Nephron progenitor cell (in vitro differentiated cells): ENCODE data around the gene TSPAN3.
A peak's percentile ranks its signal among the peaks of the same experiment; 100 is the strongest.

Experiments
- DNase-seq: peaks from one replicate; pipeline ENCODE4 v3.0.0; 2021
- H3K27ac Mint-ChIP-seq: 2 replicates; pipeline ENCODE4 v1.8.0; 2021; ENCODE audit warnings: mild to moderate bottlenecking, moderate library complexity, mixed read lengths
- H3K27me3 Mint-ChIP-seq: 2 replicates; pipeline ENCODE4 v1.8.0; 2021; ENCODE audit warnings: mild to moderate bottlenecking, low read depth, mixed read lengths; ENCODE audit not compliant: poor library complexity
- H3K36me3 Mint-ChIP-seq: 2 replicates; pipeline ENCODE4 v1.8.0; 2021; ENCODE audit warnings: low read depth, mixed read lengths
- H3K4me1 Mint-ChIP-seq: 2 replicates; pipeline ENCODE4 v1.8.0; 2021; ENCODE audit warnings: mixed read lengths
- H3K4me3 Mint-ChIP-seq: 2 replicates; pipeline ENCODE4 v1.8.0; 2021; ENCODE audit warnings: mild to moderate bottlenecking, moderate library complexity, mixed read lengths
- H3K9me3 Mint-ChIP-seq: 2 replicates; pipeline ENCODE4 v1.8.0; 2021; ENCODE audit warnings: mild to moderate bottlenecking, moderate library complexity, mixed read lengths
- CTCF ChIP-seq: fragments of 200-600 bp; sonication (generic); IDR thresholded peaks from 2 replicates; pipeline ENCODE4 v1.5.0; 2021; ENCODE audit warnings: antibody characterized with exemption

The TSPAN3 gene

DNA sequence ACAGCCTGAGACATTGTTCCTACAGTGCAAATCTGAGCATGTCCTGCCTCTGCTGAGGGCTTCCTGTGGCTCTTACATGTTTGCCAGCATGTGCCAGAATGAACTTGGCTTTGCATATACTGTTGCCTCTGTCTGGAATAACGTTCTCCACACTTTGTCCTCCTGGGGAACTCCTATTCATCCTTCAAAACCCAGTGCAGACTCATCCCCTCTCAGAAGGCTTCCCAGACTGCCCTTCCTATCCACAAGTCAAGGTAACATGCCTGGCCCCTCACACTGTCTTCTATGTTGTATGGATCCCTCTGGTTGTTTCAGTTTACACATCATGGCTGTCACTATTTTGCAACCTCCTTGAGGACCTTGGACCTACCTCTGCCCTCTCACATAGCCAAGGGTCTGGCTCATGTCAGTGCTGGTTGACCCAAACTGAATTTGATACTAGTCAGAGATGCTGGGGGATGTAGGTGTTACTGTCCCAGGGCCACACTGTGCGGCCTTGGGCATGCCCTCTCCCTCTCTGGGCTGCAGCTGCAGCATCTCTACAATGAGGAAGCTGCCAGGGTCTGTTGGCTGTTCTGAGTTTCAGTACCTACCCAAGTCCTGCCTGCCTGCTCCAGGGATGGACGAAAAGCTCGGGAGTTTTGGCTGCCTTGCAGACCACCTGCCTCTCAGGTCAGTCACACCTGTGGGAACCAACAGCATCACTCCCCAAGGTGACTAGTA lies 29.0 kb upstream of the TSPAN3 start:
- DNase-seq, result no peak

GRCh38 chr15:77098572-77098971 lies 27.7 kb upstream of the TSPAN3 start:
- no peaks in the 10 kb centered on the region for H3K36me3 Mint-ChIP-seq
- no peak for DNase-seq
- TF ChIP-seq CTCF, result no peak
- no peak overlapping the region for H3K27ac Mint-ChIP-seq
- no peak overlapping the region for H3K4me3 Mint-ChIP-seq
- H3K4me1 Mint-ChIP-seq, result peaks cover 32% of the 10 kb centered on the region
- no peaks in the 10 kb centered on the region for H3K9me3 Mint-ChIP-seq
- H3K27me3 Mint-ChIP-seq, result peaks cover 7% of the 10 kb centered on the region

More for the DNA sequence above, 29.0 kb upstream of the TSPAN3 start:
- Mint-ChIP-seq H3K36me3 (no peaks in the 10 kb centered on the region), H3K9me3 (no peaks in the 10 kb centered on the region), H3K4me1 (peaks cover 42% of the 10 kb centered on the region), H3K27ac (no peak overlapping the region), H3K4me3 (no peak overlapping the region), H3K27me3 (peaks cover 9% of the 10 kb centered on the region)
- TF ChIP-seq CTCF, result no peak

DNA sequence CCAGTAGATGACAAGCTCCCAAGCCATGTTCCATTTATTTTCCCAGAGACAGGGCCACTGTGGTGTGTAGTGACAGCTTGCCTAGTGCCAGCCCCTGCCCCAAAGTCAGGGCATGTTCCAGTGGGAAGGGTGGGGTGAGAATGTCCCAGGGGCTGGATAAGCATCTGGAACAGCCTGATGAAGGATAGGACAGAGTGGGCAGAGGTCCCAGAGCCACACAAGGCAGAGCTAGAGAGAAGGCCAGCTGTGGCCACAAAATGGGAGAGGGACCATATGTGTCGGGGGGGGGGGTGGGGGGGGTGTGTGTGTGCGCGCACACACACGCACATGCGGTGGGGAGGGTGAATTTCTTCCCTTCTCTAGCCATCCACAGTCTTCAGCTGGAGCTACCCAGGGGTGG lies 27.0 kb upstream of the TSPAN3 start:
- DNase-seq, result no peak
- TF ChIP-seq CTCF, result no peak
- Mint-ChIP-seq H3K9me3 (no peaks in the 10 kb centered on the region), H3K36me3 (no peaks in the 10 kb centered on the region), H3K4me1 (peaks cover 29% of the 10 kb centered on the region), H3K4me3 (no peak overlapping the region), H3K27ac (no peak overlapping the region), H3K27me3 (peaks cover 7% of the 10 kb centered on the region)

GRCh38 chr15:77097248-77097721 lies 26.4 kb upstream of the TSPAN3 start:
- H3K4me1 Mint-ChIP-seq, result peaks cover 29% of the 10 kb centered on the region
- H3K36me3 Mint-ChIP-seq, result no peaks in the 10 kb centered on the region
- peaks cover 7% of the 10 kb centered on the region for H3K27me3 Mint-ChIP-seq
- H3K27ac Mint-ChIP-seq, result peak overlapping the region; percentile 9
- no peak for DNase-seq
- H3K4me3 Mint-ChIP-seq, result no peak overlapping the region
- no peaks in the 10 kb centered on the region for H3K9me3 Mint-ChIP-seq
- TF ChIP-seq CTCF, result no peak

DNA sequence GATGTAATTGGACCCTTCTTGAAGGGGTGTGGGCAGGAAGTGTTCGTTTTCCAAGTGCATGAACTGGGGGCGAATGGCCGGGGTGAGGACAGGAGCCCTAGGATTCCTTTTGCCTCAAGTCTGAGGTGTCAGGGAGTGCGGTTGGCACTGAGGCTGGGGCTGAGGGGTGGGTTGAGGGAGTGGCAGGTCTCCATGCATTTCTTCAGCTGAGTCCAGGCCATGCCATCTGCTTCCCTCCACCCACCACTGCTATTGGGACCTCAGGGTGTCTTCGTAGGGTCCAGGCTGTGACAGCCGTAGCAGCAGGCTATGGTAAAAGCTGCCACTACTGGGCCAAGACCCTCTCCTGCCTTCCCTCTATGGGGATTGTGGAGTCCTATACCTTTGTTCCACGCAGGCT lies 25.6 kb upstream of the TSPAN3 start:
- no peak overlapping the region for H3K27ac Mint-ChIP-seq
- no peak for DNase-seq
- no peak for TF ChIP-seq CTCF
- H3K36me3 Mint-ChIP-seq, result no peaks in the 10 kb centered on the region
- no peak overlapping the region for H3K4me3 Mint-ChIP-seq
- peaks cover 7% of the 10 kb centered on the region for H3K27me3 Mint-ChIP-seq
- peaks cover 29% of the 10 kb centered on the region for H3K4me1 Mint-ChIP-seq
- no peaks in the 10 kb centered on the region for H3K9me3 Mint-ChIP-seq

GRCh38 chr15:77096138-77096537 lies 25.2 kb upstream of the TSPAN3 start:
- H3K27me3 Mint-ChIP-seq, result peaks cover 7% of the 10 kb centered on the region
- H3K9me3 Mint-ChIP-seq, result no peaks in the 10 kb centered on the region
- DNase-seq, result no peak
- no peak for TF ChIP-seq CTCF
- no peaks in the 10 kb centered on the region for H3K36me3 Mint-ChIP-seq
- no peak overlapping the region for H3K4me3 Mint-ChIP-seq
- H3K4me1 Mint-ChIP-seq, result peaks cover 29% of the 10 kb centered on the region
- no peak overlapping the region for H3K27ac Mint-ChIP-seq
